GM19397 (cell line): ENCODE results near the gene ACOT9.
"Not testable (repeated sequence)": the region's sequence is repeated elsewhere in the genome, so short reads cannot be mapped to it uniquely, and the experiment has no call there.

Source experiments
- ATAC-seq: cut with Tn5 transposase; IDR thresholded peaks from one replicate; pipeline ENCODE4 v1.9.1; 2021; ENCODE audit warnings: mild to moderate bottlenecking, moderate library complexity; ENCODE audit not compliant: unreplicated experiment

ACOT9 gene

GRCh38 chrX:23705235-23705634 lies 37.8 kb downstream of the ACOT9 start:
- no peak for ATAC-seq

- no peak for ATAC-seq
Observed at GRCh38 chrX:23704673-23705206, 38.3 kb downstream of the ACOT9 start.

- ATAC-seq, result no peak
Observed at GRCh38 chrX:23699636-23700194, 43.4 kb downstream of the ACOT9 start.

- no peak for ATAC-seq
Observed at GRCh38 chrX:23694606-23695005, 48.5 kb downstream of the ACOT9 start.

GRCh38 chrX:23692166-23692565 lies 50.9 kb downstream of the ACOT9 start:
- no peak for ATAC-seq

GRCh38 chrX:23676486-23676885 lies 66.6 kb downstream of the ACOT9 start:
- not testable (repeated sequence) for ATAC-seq

GRCh38 chrX:23673108-23673507 lies 70.0 kb downstream of the ACOT9 start:
- no peak for ATAC-seq

- ATAC-seq, result no peak
Observed at GRCh38 chrX:23670528-23670927, 72.5 kb downstream of the ACOT9 start.

GRCh38 chrX:23668335-23668734 lies 74.7 kb downstream of the ACOT9 start:
- no peak for ATAC-seq

GRCh38 chrX:23667239-23668177 lies 75.6 kb downstream of the ACOT9 start, which contains the start of gene PRDX4:
Gene PRDX4 (plus strand): TSS chrX:23667493. CDS start chrX:23667571, 78 bp downstream.
- peak; percentile 65 for ATAC-seq

GRCh38 chrX:23666282-23666681 lies 76.8 kb downstream of the ACOT9 start:
- no peak for ATAC-seq

- no peak for ATAC-seq
Observed at GRCh38 chrX:23664496-23664895, 78.6 kb downstream of the ACOT9 start.

- ATAC-seq, result peak; percentile 36
Observed at GRCh38 chrX:23662853-23663252, 80.2 kb downstream of the ACOT9 start.

- peak; percentile 44 for ATAC-seq
Observed at GRCh38 chrX:23662187-23662586, 80.9 kb downstream of the ACOT9 start.

- no peak for ATAC-seq
Observed at GRCh38 chrX:23661671-23662070, 81.4 kb downstream of the ACOT9 start.

- ATAC-seq, result no peak
Observed at GRCh38 chrX:23660766-23661132, 82.3 kb downstream of the ACOT9 start.

- not testable (repeated sequence) for ATAC-seq
Observed at GRCh38 chrX:23660083-23660765, 82.9 kb downstream of the ACOT9 start.

GRCh38 chrX:23659339-23659738 lies 83.7 kb downstream of the ACOT9 start:
- no peak for ATAC-seq

GRCh38 chrX:23656684-23657083 lies 86.4 kb downstream of the ACOT9 start:
- no peak for ATAC-seq

GRCh38 chrX:23656091-23656490 lies 87.0 kb downstream of the ACOT9 start:
- ATAC-seq, result no peak
